Trophoblast cell (in vitro differentiated cells and primary cell): ENCODE measurements around the gene TRAPPC11.

Source experiments
- DNase-seq, 2 donors: peaks; one replicate each; pipeline ENCODE4 v3.0.0-alpha.2; 2016
- H2AFZ ChIP-seq: 2 replicates; pipeline ENCODE4 v1.6.1; 2013; ENCODE audit warnings: low read length, moderate library complexity, mild to moderate bottlenecking; ENCODE audit not compliant: insufficient read depth, poor library complexity
- H2AK5ac ChIP-seq: 2 replicates; pipeline ENCODE4 v1.6.1; 2013; ENCODE audit warnings: mild to moderate bottlenecking, low read length
- H2BK120ac ChIP-seq: 2 replicates; pipeline ENCODE4 v1.6.1; 2013; ENCODE audit warnings: low read length, mild to moderate bottlenecking, moderate library complexity; ENCODE audit not compliant: insufficient read depth, poor library complexity
- H2BK12ac ChIP-seq: 2 replicates; pipeline ENCODE4 v1.6.1; 2013; ENCODE audit warnings: mild to moderate bottlenecking, low read length, moderate library complexity
- H2BK5ac ChIP-seq: 2 replicates; pipeline ENCODE4 v1.6.1; 2013; ENCODE audit warnings: low read length, low read depth, moderate library complexity, mild to moderate bottlenecking; ENCODE audit not compliant: poor library complexity
- H3K14ac ChIP-seq: 2 replicates; pipeline ENCODE4 v1.6.1; 2013; ENCODE audit warnings: mild to moderate bottlenecking, low read length
- H3K18ac ChIP-seq: 2 replicates; pipeline ENCODE4 v1.6.1; 2013; ENCODE audit warnings: mild to moderate bottlenecking, low read length
- H3K23ac ChIP-seq: 2 replicates; pipeline ENCODE4 v1.6.1; 2013; ENCODE audit warnings: low read length
- H3K27ac ChIP-seq: 2 replicates; pipeline ENCODE4 v1.5.1; 2013; ENCODE audit warnings: low read depth, mild to moderate bottlenecking, inconsistent platforms, low read length, moderate library complexity
- H3K27me3 ChIP-seq: 2 replicates; pipeline ENCODE4 v1.6.1; 2013; ENCODE audit warnings: inconsistent platforms, mild to moderate bottlenecking, low read length, moderate library complexity; ENCODE audit not compliant: insufficient read depth
- H3K36me3 ChIP-seq, 2 experiments: 1 replicate in 1 of 2; 2 replicates in 1 of 2; pipeline ENCODE4 v1.6.1; 2013; ENCODE audit warnings: low read length in 2 of 2, mild to moderate bottlenecking in 2 of 2, moderate library complexity in 1 of 2; ENCODE audit not compliant: insufficient read depth in 2 of 2, control insufficient read depth in 1 of 2
- H3K4ac ChIP-seq: 2 replicates; pipeline ENCODE4 v1.6.1; 2013; ENCODE audit warnings: low read depth, mild to moderate bottlenecking, low read length, moderate library complexity
- H3K4me1 ChIP-seq, 2 experiments: 1 replicate in 1 of 2; 2 replicates in 1 of 2; pipeline ENCODE4 v1.6.1; 2013; ENCODE audit warnings: low read length in 2 of 2, mild to moderate bottlenecking in 2 of 2, moderate library complexity in 1 of 2; ENCODE audit not compliant: insufficient read depth in 2 of 2, control insufficient read depth in 1 of 2
- H3K4me2 ChIP-seq: 2 replicates; pipeline ENCODE4 v1.6.1; 2013; ENCODE audit warnings: inconsistent platforms, mild to moderate bottlenecking, low read length, moderate library complexity
- H3K4me3 ChIP-seq: 2 replicates; pipeline ENCODE4 v1.5.1; 2013; ENCODE audit warnings: mild to moderate bottlenecking, low read depth, low read length, inconsistent platforms
- H3K79me1 ChIP-seq: one replicate; pipeline ENCODE4 v1.6.1; 2013; ENCODE audit warnings: low read length
- H3K79me2 ChIP-seq: 2 replicates; pipeline ENCODE4 v1.6.1; 2013; ENCODE audit warnings: low read length, mild to moderate bottlenecking; ENCODE audit not compliant: control insufficient read depth, insufficient read depth, poor library complexity
- H3K9ac ChIP-seq: 2 replicates; pipeline ENCODE4 v1.6.1; 2013; ENCODE audit warnings: mild to moderate bottlenecking, low read length
- H3K9me3 ChIP-seq: 2 replicates; pipeline ENCODE4 v1.6.1; 2013; ENCODE audit warnings: low read depth, mild to moderate bottlenecking, control low read depth, inconsistent platforms, low read length; ENCODE audit not compliant: insufficient read depth
- H4K12ac ChIP-seq: 2 replicates; pipeline ENCODE4 v1.6.1; 2013; ENCODE audit warnings: low read depth, mild to moderate bottlenecking, low read length, moderate library complexity
- H4K8ac ChIP-seq: 2 replicates; pipeline ENCODE4 v1.6.1; 2013; ENCODE audit warnings: low read depth, mild to moderate bottlenecking, low read length, moderate library complexity
- H4K91ac ChIP-seq: one replicate; pipeline ENCODE4 v1.6.1; 2013; ENCODE audit warnings: low read depth, mild to moderate bottlenecking, low read length, moderate library complexity
- WGBS: extraction: QIAGEN DNeasy Blood & Tissue Kit; methylation state at CpG from one replicate; pipeline ENCODE4 v1.1.7; 2013; ENCODE audit warnings: missing lambda C conversion rate; ENCODE audit not compliant: insufficient read length, insufficient coverage; ENCODE audit errors: extremely low coverage; 5-methylcytosine and 5-hydroxymethylcytosine counted together

The TRAPPC11 gene

GRCh38 chr4:183681119-183681518 lies 22.0 kb downstream of the TRAPPC11 start:
- Histone ChIP-seq H3K79me1 (no peaks in the 10 kb centered on the region), H4K8ac (no peak overlapping the region), H3K4me1 (no peaks in the 10 kb centered on the region), H3K9me3 (no peaks in the 10 kb centered on the region), H3K27ac (no peak overlapping the region), H3K14ac (no peak overlapping the region), H3K79me2 (no peaks in the 10 kb centered on the region), H2BK5ac (no peak overlapping the region), H3K36me3 (peaks cover 11 to 13% of the 10 kb centered on the region in 2 experiments), H3K4ac (no peak overlapping the region), H3K9ac (no peak overlapping the region), H3K4me2 (no peak overlapping the region), H3K27me3 (no peaks in the 10 kb centered on the region), H4K12ac (no peak overlapping the region), H4K91ac (no peak overlapping the region), H2AK5ac (no peak overlapping the region), H3K4me3 (no peak overlapping the region), H2AFZ (no peak overlapping the region), H3K18ac (no peak overlapping the region), H2BK12ac (no peak overlapping the region), H3K23ac (no peak overlapping the region), H2BK120ac (no peak overlapping the region)
- WGBS: no CpG with 5 or more reads among the region's 4 CpGs
- DNase-seq: no peak

GRCh38 chr4:183686461-183686860 lies 27.4 kb downstream of the TRAPPC11 start:
- Histone ChIP-seq H3K9ac (no peak overlapping the region), H3K79me2 (no peaks in the 10 kb centered on the region), H3K4me2 (no peak overlapping the region), H2AFZ (no peak overlapping the region), H3K27me3 (no peaks in the 10 kb centered on the region), H3K18ac (no peak overlapping the region), H3K14ac (no peak overlapping the region), H3K4me3 (no peak overlapping the region), H3K4me1 (no peaks in the 10 kb centered on the region), H3K36me3 (peaks cover 18 to 19% of the 10 kb centered on the region in 2 experiments), H3K4ac (no peak overlapping the region), H3K9me3 (no peaks in the 10 kb centered on the region), H2BK12ac (no peak overlapping the region), H3K23ac (no peak overlapping the region), H4K12ac (no peak overlapping the region), H3K27ac (no peak overlapping the region), H3K79me1 (no peaks in the 10 kb centered on the region), H2BK120ac (no peak overlapping the region), H2AK5ac (no peak overlapping the region), H2BK5ac (no peak overlapping the region), H4K8ac (no peak overlapping the region), H4K91ac (no peak overlapping the region)
- DNase-seq: no peak
- no CpG with 5 or more reads among the region's 2 CpGs for WGBS

GRCh38 chr4:183688216-183688615 lies 29.1 kb downstream of the TRAPPC11 start:
- no peak overlapping the region for H4K12ac ChIP-seq
- no peaks in the 10 kb centered on the region for H3K79me1 ChIP-seq
- no peak overlapping the region for H4K91ac ChIP-seq
- H3K4ac ChIP-seq: no peak overlapping the region
- H3K27me3 ChIP-seq: no peaks in the 10 kb centered on the region
- H3K4me3 ChIP-seq: no peak overlapping the region
- no peak overlapping the region for H3K18ac ChIP-seq
- no peak overlapping the region for H3K4me2 ChIP-seq
- no peak overlapping the region for H3K27ac ChIP-seq
- H2BK120ac ChIP-seq: no peak overlapping the region
- H2AFZ ChIP-seq: no peak overlapping the region
- no peak overlapping the region for H2BK5ac ChIP-seq
- no CpG with 5 or more reads among the region's 6 CpGs for WGBS
- H3K23ac ChIP-seq: no peak overlapping the region
- H2AK5ac ChIP-seq: no peak overlapping the region
- H3K36me3 ChIP-seq: peaks cover 21 to 26% of the 10 kb centered on the region in 2 experiments
- H2BK12ac ChIP-seq: no peak overlapping the region
- DNase-seq: no peak
- no peak overlapping the region for H3K14ac ChIP-seq
- no peaks in the 10 kb centered on the region for H3K4me1 ChIP-seq
- H4K8ac ChIP-seq: no peak overlapping the region
- no peaks in the 10 kb centered on the region for H3K79me2 ChIP-seq
- H3K9me3 ChIP-seq: no peaks in the 10 kb centered on the region
- H3K9ac ChIP-seq: no peak overlapping the region

- Histone ChIP-seq H3K4me1 (no peaks in the 10 kb centered on the region), H3K14ac (no peak overlapping the region), H4K91ac (no peak overlapping the region), H2BK120ac (no peak overlapping the region), H3K79me2 (no peaks in the 10 kb centered on the region), H4K8ac (no peak overlapping the region), H3K9ac (no peak overlapping the region), H3K27me3 (no peaks in the 10 kb centered on the region), H3K9me3 (no peaks in the 10 kb centered on the region), H3K36me3 (peaks cover 17 to 22% of the 10 kb centered on the region in 2 experiments), H3K4ac (no peak overlapping the region), H2BK5ac (no peak overlapping the region), H2AK5ac (no peak overlapping the region), H3K27ac (no peak overlapping the region), H2AFZ (no peak overlapping the region), H3K79me1 (no peaks in the 10 kb centered on the region), H3K4me2 (no peak overlapping the region), H2BK12ac (no peak overlapping the region), H4K12ac (no peak overlapping the region), H3K4me3 (no peak overlapping the region), H3K23ac (no peak overlapping the region), H3K18ac (no peak overlapping the region)
- no peak for DNase-seq
Observed at GRCh38 chr4:183691006-183691405, 31.9 kb downstream of the TRAPPC11 start.
